Osteoblast (primary cell): ENCODE data around the gene PNKD. TPM values are rescaled to one million over a fixed set of nuclear protein-coding genes. Genes with fewer than 3 reads are reported as not detected.
A peak's percentile ranks its signal among the peaks of the same experiment; 100 is the strongest.

Source experiments
- DNase-seq: peaks from one replicate; pipeline ENCODE4 v3.0.0; 2011; ENCODE audit warnings: low spot score, mixed read lengths; ENCODE audit not compliant: insufficient read length; ENCODE audit errors: missing footprints
- H2AFZ ChIP-seq: 2 replicates; pipeline ENCODE4 v1.6.0; 2011; ENCODE audit warnings: mild to moderate bottlenecking, low read length
- H3K27ac ChIP-seq: 2 replicates; pipeline ENCODE4 v1.5.1; 2011; ENCODE audit warnings: mild to moderate bottlenecking, low read depth, low read length, moderate library complexity
- H3K27me3 ChIP-seq: 2 replicates; pipeline ENCODE4 v1.6.0; 2012; ENCODE audit warnings: mild to moderate bottlenecking, control low read depth, inconsistent platforms, low read length, moderate library complexity; ENCODE audit not compliant: insufficient read depth
- H3K36me3 ChIP-seq: 2 replicates; pipeline ENCODE4 v1.5.1; 2011; ENCODE audit warnings: mild to moderate bottlenecking, low read length, control low read depth, moderate library complexity; ENCODE audit not compliant: insufficient read depth
- H3K4me1 ChIP-seq: 2 replicates; pipeline ENCODE4 v1.5.1; 2011; ENCODE audit warnings: mild to moderate bottlenecking, low read length, control low read depth, moderate library complexity; ENCODE audit not compliant: insufficient read depth
- H3K4me2 ChIP-seq: 2 replicates; pipeline ENCODE4 v1.6.0; 2011; ENCODE audit warnings: mild to moderate bottlenecking, low read length; ENCODE audit not compliant: insufficient read depth
- H3K4me3 ChIP-seq: fragments of 200-600 bp; sonication (generic); 3 replicates; pipeline ENCODE4 v1.5.1; 2012; ENCODE audit warnings: mild to moderate bottlenecking, low read length, inconsistent platforms; ENCODE audit not compliant: insufficient read depth
- H3K79me2 ChIP-seq: 2 replicates; pipeline ENCODE4 v1.6.0; 2012; ENCODE audit warnings: mild to moderate bottlenecking, low read length, control low read depth, inconsistent platforms; ENCODE audit not compliant: insufficient read depth
- H3K9me3 ChIP-seq: 2 replicates; pipeline ENCODE4 v1.5.1; 2011; ENCODE audit warnings: low read depth, low read length, control low read depth
- H4K20me1 ChIP-seq: 2 replicates; pipeline ENCODE4 v1.6.0; 2012; ENCODE audit warnings: mild to moderate bottlenecking, low read length, control low read depth; ENCODE audit not compliant: insufficient read depth
- CTCF ChIP-seq: IDR thresholded peaks from 2 replicates; pipeline ENCODE4 v1.5.1; 2011; ENCODE audit warnings: mild to moderate bottlenecking, low read depth, low read length, moderate library complexity; ENCODE audit errors: extremely low read depth
- total RNA-seq: library from RNA; depleted of rRNA; stranded (reverse); fragments of >200 nt; gene quantifications from 2 replicates; pipeline ENCODE4 v1.2.3, GENCODE V29; 2012

PNKD gene
- total RNA-seq, 1 donor = 23.2 TPM

- Histone ChIP-seq H3K36me3 (no peaks in the 10 kb centered on the region), H3K79me2 (no peaks in the 10 kb centered on the region), H3K4me2 (no peak overlapping the region), H3K9me3 (no peaks in the 10 kb centered on the region), H3K4me1 (no peaks in the 10 kb centered on the region), H3K27ac (no peak overlapping the region), H3K4me3 (no peak overlapping the region), H3K27me3 (no peaks in the 10 kb centered on the region), H4K20me1 (no peaks in the 10 kb centered on the region), H2AFZ (no peak overlapping the region)
- DNase-seq = peak; percentile 5
- no peak for TF ChIP-seq CTCF
Observed at GRCh38 chr2:218364196-218364595, 93.9 kb downstream of the PNKD start.

- H3K27me3 ChIP-seq = no peaks in the 10 kb centered on the region
- H3K36me3 ChIP-seq = no peaks in the 10 kb centered on the region
- no peaks in the 10 kb centered on the region for H4K20me1 ChIP-seq
- H3K4me1 ChIP-seq = peaks cover 6% of the 10 kb centered on the region
- H2AFZ ChIP-seq = no peak overlapping the region
- TF ChIP-seq CTCF = no peak
- H3K79me2 ChIP-seq = no peaks in the 10 kb centered on the region
- H3K4me2 ChIP-seq = peak overlapping the region; percentile 81
- no peak overlapping the region for H3K27ac ChIP-seq
- no peak overlapping the region for H3K4me3 ChIP-seq
- peak; percentile 35 for DNase-seq
- H3K9me3 ChIP-seq = no peaks in the 10 kb centered on the region
Observed at GRCh38 chr2:218366621-218367414, 96.5 kb downstream of the PNKD start.

- Histone ChIP-seq H2AFZ (peak overlapping the region; percentile 90), H3K4me3 (peak overlapping the region; percentile 71), H3K36me3 (no peaks in the 10 kb centered on the region), H3K4me2 (peak overlapping the region; percentile 81), H3K9me3 (no peaks in the 10 kb centered on the region), H3K79me2 (no peaks in the 10 kb centered on the region), H3K4me1 (peaks cover 6% of the 10 kb centered on the region), H3K27me3 (no peaks in the 10 kb centered on the region), H3K27ac (no peak overlapping the region), H4K20me1 (no peaks in the 10 kb centered on the region)
- peak; percentile 94 for DNase-seq
- TF ChIP-seq CTCF = no peak
Observed at GRCh38 chr2:218367415-218368149, 97.3 kb downstream of the PNKD start.

- Histone ChIP-seq H3K27me3 (no peaks in the 10 kb centered on the region), H3K36me3 (no peaks in the 10 kb centered on the region), H3K4me1 (peaks cover 6% of the 10 kb centered on the region), H3K79me2 (no peaks in the 10 kb centered on the region), H3K4me2 (peak overlapping the region; percentile 81), H2AFZ (peak overlapping the region; percentile 90), H3K27ac (no peak overlapping the region), H4K20me1 (no peaks in the 10 kb centered on the region), H3K9me3 (no peaks in the 10 kb centered on the region), H3K4me3 (peak overlapping the region; percentile 71)
- DNase-seq = no peak
- TF ChIP-seq CTCF = no peak
Observed at GRCh38 chr2:218368150-218368528, 97.8 kb downstream of the PNKD start.
